Activated B cell treated with CpG ODN at 0.5 μM for 24 hours (primary cell): ENCODE data around the gene LBHD2. TPM values are rescaled to one million over a fixed set of nuclear protein-coding genes. Genes with fewer than 3 reads are reported as not detected.
"Not testable (repeated sequence)": the region's sequence is repeated elsewhere in the genome, so short reads cannot be mapped to it uniquely, and the experiment has no call there.

Source experiments
- ATAC-seq: fragments of 200-7000 bp; cut with Tn5 transposase; one replicate; pipeline ENCODE4 v1.10.0; 2021; ENCODE audit warnings: low read depth, mild to moderate bottlenecking, moderate library complexity
- CTCF ChIA-PET: fragments of 350-600 bp; sonication (Branson Sonifier 250); formaldehyde crosslinking; loops from one replicate; lab custom pipeline; 2021; ENCODE audit warnings: antibody characterized with exemption; lab: Charles Lee
- POLR2A ChIA-PET: fragments of 350-600 bp; sonication (Branson Sonifier 250); formaldehyde crosslinking; loops from one replicate; lab custom pipeline; 2021; ENCODE audit warnings: antibody characterized with exemption; lab: Charles Lee
- DNase-seq: peaks from one replicate; pipeline ENCODE4 v3.0.0; 2022
- H3K27ac Mint-ChIP-seq: one replicate; pipeline ENCODE4 v1.8.0; 2020; ENCODE audit warnings: mixed read lengths
- H3K27me3 Mint-ChIP-seq: one replicate; pipeline ENCODE4 v1.8.0; 2021; ENCODE audit warnings: mixed read lengths
- H3K36me3 Mint-ChIP-seq: one replicate; pipeline ENCODE4 v1.8.0; 2021; ENCODE audit warnings: low read depth, mixed read lengths
- H3K4me1 Mint-ChIP-seq: one replicate; pipeline ENCODE4 v1.8.0; 2021; ENCODE audit warnings: mixed read lengths
- H3K4me3 Mint-ChIP-seq: one replicate; pipeline ENCODE4 v1.8.0; 2020; ENCODE audit warnings: mild to moderate bottlenecking, mixed read lengths
- H3K9me3 Mint-ChIP-seq: one replicate; pipeline ENCODE4 v1.8.0; 2020; ENCODE audit warnings: mixed read lengths
- intact Hi-C: fragments of 100-400 bp; cut with micrococcal nuclease; formaldehyde crosslinking; loops from one replicate; pipeline ENCODE4 v1.15.1; 2024
- total RNA-seq: library from RNA; stranded (reverse); gene quantifications from 2 replicates; pipeline ENCODE4 v1.2.3, GENCODE V29; 2022
- TF ChIP-seq, protein P1 (sequence below): fragments of 200-600 bp; IDR thresholded peaks from one replicate; pipeline ENCODE4 v1.8.0; 2022; ENCODE audit warnings: antibody characterized with exemption, mild to moderate bottlenecking

Gene LBHD2
- total RNA-seq, 1 donor from 2014 or later, result not detected

DNA sequence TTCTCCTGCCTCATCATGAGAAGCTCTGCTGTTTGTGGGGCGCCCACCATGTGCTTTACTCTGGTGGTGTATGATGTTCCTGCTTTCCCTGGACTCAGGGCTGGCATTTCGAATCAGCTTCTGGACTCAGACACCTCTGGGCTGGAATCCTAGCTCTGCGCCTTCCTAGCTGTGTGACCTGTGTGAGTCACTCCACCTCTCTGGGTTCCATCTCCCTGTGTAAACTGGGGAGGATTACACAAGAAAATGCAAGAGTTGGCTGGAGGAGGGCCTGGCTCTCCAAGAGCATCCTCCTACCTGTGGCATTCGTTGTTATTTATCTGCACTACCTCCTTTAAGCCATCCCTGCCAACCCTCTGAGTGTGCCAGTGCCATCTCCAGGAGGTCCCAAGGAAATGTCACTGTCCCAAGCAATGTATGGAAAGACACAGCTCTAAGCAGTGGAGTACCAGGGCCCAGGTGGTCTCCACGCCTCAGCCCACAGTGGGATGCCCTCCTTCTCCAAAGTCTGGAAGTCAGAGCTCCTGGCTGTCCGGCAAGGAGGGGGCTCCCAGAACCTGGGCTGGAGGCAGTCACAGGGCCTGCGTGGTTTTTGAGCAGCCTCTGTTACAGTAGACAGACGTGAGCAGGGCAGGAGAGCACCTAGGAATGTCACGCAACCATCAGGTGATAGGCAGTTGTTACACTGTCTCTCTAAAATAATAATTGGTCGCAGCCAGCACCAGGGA, 32.0 kb downstream of the LBHD2 start:
- ChIA-PET POLR2A (no interaction called here), CTCF (interaction anchor here (2.6 kb wide), 1 partner anchor 11 kb away, joined by 13 read pairs; no protein-coding TSS in a partner anchor)
- DNase-seq (no peak), ATAC-seq (no peak)
- intact Hi-C loops, result no loop called here
- H3K4me3 Mint-ChIP-seq, result no peak overlapping the region
- peaks cover 4% of the 10 kb centered on the region for H3K27me3 Mint-ChIP-seq
- TF ChIP-seq, protein P1, sequence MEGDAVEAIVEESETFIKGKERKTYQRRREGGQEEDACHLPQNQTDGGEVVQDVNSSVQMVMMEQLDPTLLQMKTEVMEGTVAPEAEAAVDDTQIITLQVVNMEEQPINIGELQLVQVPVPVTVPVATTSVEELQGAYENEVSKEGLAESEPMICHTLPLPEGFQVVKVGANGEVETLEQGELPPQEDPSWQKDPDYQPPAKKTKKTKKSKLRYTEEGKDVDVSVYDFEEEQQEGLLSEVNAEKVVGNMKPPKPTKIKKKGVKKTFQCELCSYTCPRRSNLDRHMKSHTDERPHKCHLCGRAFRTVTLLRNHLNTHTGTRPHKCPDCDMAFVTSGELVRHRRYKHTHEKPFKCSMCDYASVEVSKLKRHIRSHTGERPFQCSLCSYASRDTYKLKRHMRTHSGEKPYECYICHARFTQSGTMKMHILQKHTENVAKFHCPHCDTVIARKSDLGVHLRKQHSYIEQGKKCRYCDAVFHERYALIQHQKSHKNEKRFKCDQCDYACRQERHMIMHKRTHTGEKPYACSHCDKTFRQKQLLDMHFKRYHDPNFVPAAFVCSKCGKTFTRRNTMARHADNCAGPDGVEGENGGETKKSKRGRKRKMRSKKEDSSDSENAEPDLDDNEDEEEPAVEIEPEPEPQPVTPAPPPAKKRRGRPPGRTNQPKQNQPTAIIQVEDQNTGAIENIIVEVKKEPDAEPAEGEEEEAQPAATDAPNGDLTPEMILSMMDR, result no peak
- H3K4me1 Mint-ChIP-seq, result peaks cover 24% of the 10 kb centered on the region
- H3K27ac Mint-ChIP-seq, result no peak overlapping the region
- no peaks in the 10 kb centered on the region for H3K9me3 Mint-ChIP-seq
- H3K36me3 Mint-ChIP-seq, result no peaks in the 10 kb centered on the region

DNA sequence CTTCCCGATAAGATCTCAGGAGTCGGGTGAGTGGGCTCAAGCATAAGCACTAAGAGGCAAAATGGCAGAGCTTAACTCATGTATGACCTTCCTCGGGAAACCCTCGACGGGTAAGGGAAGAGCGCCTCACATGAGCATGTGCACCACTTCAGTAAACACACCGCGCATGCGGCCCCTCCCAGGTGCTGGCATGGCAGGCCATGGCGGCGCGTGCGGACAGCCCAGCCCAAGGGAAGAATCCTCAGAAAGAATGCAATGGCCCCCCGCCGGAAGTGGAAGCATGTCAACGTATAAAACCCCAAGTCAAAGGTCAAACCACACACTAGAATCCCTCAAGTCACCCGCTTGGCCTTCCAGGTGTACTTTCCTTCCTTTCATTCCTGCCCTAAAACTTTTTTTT, 32.6 kb downstream of the LBHD2 start:
- no peak for DNase-seq
- H3K4me1 Mint-ChIP-seq, result peaks cover 19% of the 10 kb centered on the region
- ChIA-PET CTCF (interaction anchor here (2.6 kb wide), 1 partner anchor 11 kb away, joined by 13 read pairs; no protein-coding TSS in a partner anchor), POLR2A (no interaction called here)
- H3K4me3 Mint-ChIP-seq, result no peak overlapping the region
- intact Hi-C loops, result no loop called here
- TF ChIP-seq, protein P1, result no peak
- no peaks in the 10 kb centered on the region for H3K36me3 Mint-ChIP-seq
- H3K27ac Mint-ChIP-seq, result no peak overlapping the region
- peaks cover 9% of the 10 kb centered on the region for H3K27me3 Mint-ChIP-seq
- no peaks in the 10 kb centered on the region for H3K9me3 Mint-ChIP-seq
- ATAC-seq, result no peak

DNA sequence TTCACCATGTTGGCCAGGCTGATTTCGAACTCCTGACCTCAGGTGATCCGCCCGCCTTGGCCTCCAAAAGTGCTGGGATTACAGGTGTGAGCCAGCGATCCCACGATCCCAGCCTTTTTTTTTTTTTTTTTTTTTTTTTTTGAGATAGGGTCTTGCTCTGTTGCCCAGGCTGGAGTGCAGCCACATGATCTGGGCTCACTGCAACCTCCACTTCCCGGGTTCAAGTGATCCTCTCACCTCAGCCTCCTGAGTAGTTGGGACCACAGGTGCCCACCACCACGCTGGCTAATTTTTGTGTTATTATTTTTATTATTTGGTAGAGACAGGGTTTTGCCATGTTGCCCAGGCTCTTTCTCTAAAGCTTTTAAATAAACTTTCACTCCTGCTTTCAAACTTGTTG, 33.5 kb downstream of the LBHD2 start:
- H3K27me3 Mint-ChIP-seq, result peaks cover 13% of the 10 kb centered on the region
- H3K27ac Mint-ChIP-seq, intact Hi-C loops, ATAC-seq, H3K36me3 Mint-ChIP-seq, POLR2A ChIA-PET, DNase-seq, H3K9me3 Mint-ChIP-seq, H3K4me3 Mint-ChIP-seq: not testable (repeated sequence)
- CTCF ChIA-PET, result interaction anchor here (1.4 kb wide), 1 partner anchor 13 kb away, joined by 6 read pairs; no protein-coding TSS in a partner anchor
- peaks cover 19% of the 10 kb centered on the region for H3K4me1 Mint-ChIP-seq

DNA sequence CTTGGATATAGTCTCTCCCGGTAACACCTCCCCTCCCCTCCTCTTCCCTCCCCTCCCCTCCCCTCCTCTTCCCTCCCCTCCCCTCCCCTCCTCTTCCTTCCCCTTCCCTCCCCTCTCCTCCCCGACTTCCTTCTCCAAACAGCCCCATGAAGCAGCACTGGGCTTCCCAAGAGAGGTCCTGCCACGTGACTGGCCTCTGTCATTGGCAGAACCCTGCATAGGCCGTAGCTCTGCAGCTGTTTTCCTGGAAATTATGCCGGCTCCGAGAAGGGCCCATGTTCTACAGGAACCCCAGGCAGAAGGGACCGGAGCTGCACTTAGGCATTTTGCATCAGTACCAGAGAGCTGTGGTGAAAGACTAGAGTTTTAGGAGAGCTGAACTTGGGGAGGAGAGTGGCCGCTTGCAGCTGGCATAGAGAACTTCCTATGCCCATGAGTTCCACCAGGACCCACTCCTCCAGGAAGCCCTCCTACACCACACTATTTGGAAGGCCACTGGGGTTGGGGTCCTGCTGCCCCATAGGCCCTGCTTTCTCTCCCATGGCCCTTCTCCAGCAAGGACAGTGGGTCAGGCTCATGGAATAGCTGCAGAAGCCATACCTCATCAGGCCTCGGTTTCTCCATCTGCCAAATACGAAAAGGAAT, 34.1 kb downstream of the LBHD2 start:
- intact Hi-C loops, result no loop called here
- H3K9me3 Mint-ChIP-seq, result no peaks in the 10 kb centered on the region
- TF ChIP-seq, protein P1, result no peak
- no peak overlapping the region for H3K4me3 Mint-ChIP-seq
- POLR2A ChIA-PET, result no interaction called here
- CTCF ChIA-PET, result interaction anchor here (1.4 kb wide), 1 partner anchor 13 kb away, joined by 6 read pairs; no protein-coding TSS in a partner anchor
- H3K27me3 Mint-ChIP-seq, result peaks cover 13% of the 10 kb centered on the region
- ATAC-seq (no peak), DNase-seq (no peak)
- no peaks in the 10 kb centered on the region for H3K36me3 Mint-ChIP-seq
- H3K4me1 Mint-ChIP-seq, result peaks cover 19% of the 10 kb centered on the region
- no peak overlapping the region for H3K27ac Mint-ChIP-seq

DNA sequence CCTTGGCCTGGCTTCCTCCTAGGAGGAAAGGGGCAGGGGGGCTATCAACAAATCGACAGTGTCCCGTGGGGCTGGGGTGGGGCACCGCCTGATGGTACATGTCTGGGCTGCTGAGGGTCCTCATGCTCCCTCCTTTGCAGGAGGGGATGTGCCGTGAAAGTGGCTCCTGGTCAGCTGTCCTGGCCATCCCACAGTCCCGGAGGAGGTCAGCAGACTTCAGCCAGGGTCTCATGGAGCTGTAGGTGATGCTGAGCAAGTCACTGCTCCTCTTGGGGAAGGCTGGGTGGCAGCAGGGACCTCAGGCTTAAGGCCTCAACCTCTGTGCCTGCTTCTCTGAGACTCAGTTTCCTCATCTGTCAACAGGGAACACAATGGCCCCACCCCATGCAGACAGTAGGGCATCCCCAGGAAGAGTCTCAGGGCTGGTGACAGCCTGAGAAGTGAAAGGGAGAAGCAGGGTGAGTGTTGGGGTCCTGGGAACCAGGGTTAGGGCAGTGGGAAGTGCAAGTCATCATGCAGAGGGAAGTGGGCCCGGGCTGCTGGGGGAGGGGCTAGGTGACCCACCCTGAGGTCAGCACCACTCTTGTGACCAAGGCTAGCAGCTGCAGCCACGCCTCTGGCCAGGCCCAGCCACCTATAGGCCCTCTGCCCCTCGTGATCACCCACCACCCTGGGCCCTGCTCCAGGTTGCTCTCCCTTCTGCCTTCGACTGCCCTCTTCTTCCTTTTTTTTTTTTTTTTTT, 34.8 kb downstream of the LBHD2 start:
- ChIA-PET POLR2A (no interaction called here), CTCF (interaction anchor here (1.4 kb wide), 1 partner anchor 14 kb away, joined by 6 read pairs; no protein-coding TSS in a partner anchor)
- H3K4me1 Mint-ChIP-seq, result peaks cover 19% of the 10 kb centered on the region
- DNase-seq (no peak), ATAC-seq (no peak)
- no peak overlapping the region for H3K27ac Mint-ChIP-seq
- TF ChIP-seq, protein P1, result no peak
- H3K9me3 Mint-ChIP-seq, result no peaks in the 10 kb centered on the region
- no peak overlapping the region for H3K4me3 Mint-ChIP-seq
- intact Hi-C loops, result no loop called here
- H3K36me3 Mint-ChIP-seq, result no peaks in the 10 kb centered on the region
- peaks cover 13% of the 10 kb centered on the region for H3K27me3 Mint-ChIP-seq

DNA sequence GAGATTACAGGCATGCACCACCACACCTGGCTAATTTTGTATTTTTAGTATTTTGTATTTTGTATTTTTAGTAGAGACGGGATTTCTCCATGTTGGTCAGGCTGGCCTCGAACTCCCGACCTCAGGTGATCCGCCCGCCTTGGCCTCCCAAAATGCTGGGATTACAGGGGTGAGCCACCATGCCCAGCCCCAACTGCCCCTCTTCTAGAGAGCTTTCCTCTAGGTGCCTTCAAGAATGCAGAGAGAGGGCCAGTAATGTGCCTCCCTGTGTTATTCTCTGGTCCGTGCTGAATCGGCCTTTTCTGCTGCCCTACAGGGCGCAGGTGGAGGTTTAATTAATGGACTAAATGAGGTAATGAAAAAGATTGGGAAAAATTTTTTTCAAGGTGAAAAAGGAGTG, 35.5 kb downstream of the LBHD2 start:
- H3K4me3 Mint-ChIP-seq, H3K36me3 Mint-ChIP-seq, CTCF ChIA-PET, POLR2A ChIA-PET, intact Hi-C loops, H3K9me3 Mint-ChIP-seq, ATAC-seq, H3K27ac Mint-ChIP-seq, DNase-seq: not testable (repeated sequence)
- Mint-ChIP-seq H3K27me3 (peaks cover 20% of the 10 kb centered on the region), H3K4me1 (peaks cover 22% of the 10 kb centered on the region)
